HPDE6-E6E7 (cell line): ENCODE measurements around the gene FGF1.

Experiments used
- DNase-seq: peaks from one replicate; pipeline ENCODE4 v3.0.0; 2011; ENCODE audit warnings: missing footprints; ENCODE audit errors: extremely low spot score

FGF1 gene

DNA sequence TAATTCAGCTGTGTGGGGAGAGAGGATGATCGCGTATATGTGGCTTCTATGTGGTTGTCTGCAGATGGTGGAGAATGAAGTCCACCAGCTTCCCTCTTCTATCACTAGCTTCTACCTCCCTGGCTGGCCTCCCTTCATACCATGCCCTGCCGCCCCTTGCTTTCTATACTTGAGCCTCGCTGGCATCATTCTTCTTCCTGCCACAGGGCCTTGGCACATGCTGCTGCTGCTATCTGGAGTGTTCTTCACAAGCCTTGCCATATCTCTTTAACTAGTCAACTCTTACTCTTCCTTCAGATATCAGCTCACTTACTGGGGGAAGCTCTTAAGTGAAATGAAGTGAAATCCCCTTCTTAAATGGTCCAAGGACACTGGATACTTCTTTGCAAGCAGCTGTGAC lies 100.4 kb downstream of the FGF1 start:
- DNase-seq = no peak

DNA sequence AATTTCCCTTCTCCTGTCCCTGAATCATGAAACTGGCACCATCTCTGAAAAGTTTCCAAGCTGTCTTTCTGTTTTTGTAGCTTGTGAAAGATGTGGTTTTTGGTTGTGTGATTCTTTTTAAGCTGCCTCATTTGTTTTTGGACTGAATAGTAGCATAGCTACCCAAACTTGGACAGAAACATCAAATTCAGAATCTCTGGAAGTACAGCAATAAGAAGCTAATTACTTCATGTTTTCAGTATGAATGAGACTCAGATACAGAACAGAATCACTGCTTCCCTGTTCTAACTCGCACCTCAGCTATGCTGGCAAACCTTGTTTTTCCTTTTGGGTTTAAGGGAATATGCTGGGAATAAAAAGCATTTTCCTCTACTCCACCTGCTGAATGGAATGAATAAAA lies 101.0 kb downstream of the FGF1 start:
- DNase-seq = no peak

DNA sequence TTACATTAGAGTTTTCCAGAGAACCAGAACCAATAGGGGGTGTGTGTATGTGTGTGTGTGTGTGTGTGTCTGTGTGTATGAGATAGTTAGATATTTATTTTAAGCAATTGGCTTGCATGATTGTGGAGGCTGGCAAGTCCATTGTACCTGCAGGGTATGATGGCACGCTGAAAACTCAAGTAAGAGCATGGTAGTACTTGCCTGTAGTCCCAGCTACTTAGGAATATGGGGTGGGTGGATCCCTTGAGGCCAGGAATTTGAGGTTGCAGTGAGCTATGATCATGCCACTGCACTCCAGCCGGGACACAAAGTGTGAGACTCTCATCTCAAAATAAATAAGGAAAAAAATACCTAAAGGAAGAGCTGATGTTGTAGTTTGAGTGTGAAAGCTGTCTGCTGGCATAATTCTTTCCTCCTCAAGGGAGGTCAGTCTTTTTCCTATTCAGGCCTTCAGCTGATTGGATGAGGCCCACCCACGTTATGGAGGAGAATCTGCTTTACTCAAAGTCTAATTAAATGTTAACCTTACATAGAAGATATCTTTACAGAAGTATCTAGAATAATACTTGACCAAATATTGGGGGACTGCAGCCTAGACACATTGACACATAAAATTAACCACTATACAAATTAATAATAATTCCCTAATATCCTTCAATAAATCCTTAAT lies 107.6 kb downstream of the FGF1 start:
- no peak for DNase-seq

DNA sequence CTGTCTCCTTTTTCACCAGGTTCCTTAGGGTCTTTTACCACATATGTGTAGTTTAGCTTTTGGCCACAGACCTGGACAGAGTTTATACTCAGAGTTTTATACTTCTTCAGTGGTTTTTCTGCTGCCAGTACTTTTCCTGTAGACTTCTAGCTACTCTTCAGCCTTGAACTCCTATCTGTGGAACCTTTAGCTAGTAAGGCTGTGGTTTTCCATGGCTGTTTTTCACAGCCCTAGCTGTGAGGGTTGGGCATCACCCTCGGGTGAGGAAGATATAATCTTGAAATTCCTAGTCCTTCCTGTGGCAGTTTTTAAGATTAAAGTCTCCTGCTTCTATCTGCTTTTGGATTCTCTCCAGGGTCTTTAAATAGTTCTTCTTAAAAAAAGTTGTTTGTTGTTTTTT lies 109.1 kb downstream of the FGF1 start:
- no peak for DNase-seq

DNA sequence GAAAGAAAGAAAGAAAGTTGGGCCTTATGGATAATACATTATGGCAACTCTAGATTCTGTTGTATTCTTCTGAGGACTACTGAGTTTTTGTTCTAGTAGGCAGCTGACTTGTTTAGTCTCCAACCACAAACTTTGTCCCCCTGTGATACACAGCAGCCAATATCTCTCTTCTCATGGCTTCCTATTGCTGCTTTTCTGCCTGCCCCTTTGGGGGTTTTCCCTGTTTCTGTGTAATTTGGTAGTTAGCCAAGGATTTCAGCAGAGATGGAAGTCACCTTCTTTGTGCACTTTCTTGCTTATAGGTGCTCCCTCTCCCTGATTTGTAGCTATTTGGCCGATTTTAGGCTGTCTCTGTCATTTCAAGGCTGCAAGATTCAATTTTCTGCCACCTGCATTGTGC lies 109.6 kb downstream of the FGF1 start:
- DNase-seq = no peak

DNA sequence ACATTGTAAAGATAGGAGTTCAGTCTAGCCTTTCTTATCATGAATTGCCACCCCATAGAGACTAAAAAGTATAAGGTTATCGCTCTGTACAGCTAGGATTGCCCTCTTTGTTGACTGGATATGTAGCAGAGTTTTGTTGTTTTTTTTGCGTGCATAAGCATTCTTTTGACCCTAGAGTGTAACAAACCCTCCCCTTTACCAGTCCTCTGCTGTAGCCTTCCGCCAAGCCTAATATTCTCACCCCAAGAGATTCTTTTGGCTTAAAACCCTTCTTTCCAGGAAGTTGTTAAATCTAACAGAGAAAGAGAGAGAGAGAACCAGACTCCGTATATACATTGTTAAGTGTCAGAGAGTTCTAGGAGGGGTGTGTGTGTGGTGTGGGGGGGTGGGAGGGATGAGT lies 113.9 kb downstream of the FGF1 start:
- DNase-seq = no peak

DNA sequence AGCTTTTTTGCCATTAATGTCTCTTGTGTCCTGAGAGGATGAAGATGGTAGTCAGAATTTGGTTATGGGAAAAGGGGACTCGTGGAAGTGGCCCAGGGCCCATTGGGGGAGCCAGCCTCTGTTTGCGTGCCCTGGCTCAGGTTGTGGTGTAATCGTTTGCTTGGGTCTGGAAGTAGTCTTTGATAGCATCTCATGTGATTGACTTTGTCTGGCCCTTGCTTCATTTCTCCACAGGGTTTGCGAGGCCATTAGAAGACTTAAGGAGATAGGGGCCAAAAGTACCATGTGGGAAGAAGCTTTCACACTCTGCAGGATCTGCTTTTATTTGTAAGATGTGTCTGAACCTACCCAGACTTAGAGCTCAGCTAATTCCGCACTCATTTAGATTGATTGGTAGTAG lies 114.5 kb downstream of the FGF1 start:
- DNase-seq = no peak

DNA sequence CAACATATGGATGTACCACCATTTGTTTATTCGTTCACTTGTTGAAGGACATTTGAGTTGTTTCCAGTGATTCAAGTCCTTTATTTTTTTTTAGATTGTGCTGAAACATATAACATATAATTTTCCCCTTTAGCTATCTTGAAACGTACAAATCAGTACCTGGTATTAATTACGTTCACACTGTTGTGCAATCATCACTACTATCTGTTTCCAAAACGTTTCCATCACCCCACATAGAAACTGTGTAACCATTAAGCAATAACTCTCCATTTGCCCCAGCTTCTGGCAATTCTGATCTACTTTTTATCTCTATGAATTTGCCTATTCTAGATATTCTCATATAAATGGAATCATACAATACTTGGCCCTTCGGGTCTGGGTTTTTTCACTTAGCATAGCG lies 116.0 kb downstream of the FGF1 start:
- no peak for DNase-seq

DNA sequence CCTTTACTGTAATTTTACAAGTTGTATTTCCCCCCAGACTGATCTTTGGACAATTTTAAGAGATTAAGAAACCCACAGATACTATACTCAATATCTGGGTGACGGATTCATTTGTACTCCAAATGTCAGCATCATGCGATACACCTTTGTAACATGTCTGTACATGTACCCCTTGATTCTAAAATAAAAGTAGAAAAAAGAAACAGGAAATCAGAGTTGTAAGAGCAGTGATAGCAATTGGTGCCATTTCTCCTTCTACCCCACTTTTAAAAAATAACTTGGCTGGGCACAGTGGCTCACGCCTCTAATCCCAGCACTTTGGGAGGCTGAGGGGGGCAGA lies 116.9 kb downstream of the FGF1 start:
- DNase-seq = no peak

DNA sequence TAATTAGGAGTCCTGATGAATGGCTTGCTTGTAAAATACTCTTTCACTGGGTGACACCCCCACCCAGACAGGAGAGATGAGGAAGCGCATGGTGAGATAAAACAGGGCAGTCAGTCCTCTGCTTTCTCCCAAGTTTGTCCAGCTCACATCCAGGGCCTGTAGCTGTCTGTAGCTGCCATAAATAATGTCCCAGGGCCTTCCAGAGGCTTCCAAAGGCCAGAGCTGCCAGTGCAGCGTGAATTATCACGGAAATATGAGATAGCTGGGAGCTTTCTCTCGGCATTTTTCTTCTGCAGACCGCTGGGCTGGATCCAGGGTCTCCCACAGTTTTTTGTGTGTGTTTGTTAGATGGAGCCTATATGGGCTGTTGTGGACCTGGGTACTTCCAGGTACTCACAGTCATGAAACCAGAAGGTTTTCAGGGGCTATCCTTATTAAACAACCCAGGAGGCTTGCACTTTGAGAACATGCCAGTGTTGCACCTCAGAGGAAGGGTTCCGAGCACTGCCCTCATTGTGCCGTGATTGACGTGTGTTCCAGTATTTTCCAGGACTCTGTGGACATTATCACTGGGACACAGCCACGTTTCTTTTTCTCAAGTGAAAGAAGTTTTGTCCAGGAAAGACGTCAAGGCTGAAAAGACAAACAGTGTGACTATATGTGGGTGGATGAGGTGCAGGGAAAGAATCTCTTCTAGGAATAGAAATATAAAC lies 117.5 kb downstream of the FGF1 start:
- no peak for DNase-seq

DNA sequence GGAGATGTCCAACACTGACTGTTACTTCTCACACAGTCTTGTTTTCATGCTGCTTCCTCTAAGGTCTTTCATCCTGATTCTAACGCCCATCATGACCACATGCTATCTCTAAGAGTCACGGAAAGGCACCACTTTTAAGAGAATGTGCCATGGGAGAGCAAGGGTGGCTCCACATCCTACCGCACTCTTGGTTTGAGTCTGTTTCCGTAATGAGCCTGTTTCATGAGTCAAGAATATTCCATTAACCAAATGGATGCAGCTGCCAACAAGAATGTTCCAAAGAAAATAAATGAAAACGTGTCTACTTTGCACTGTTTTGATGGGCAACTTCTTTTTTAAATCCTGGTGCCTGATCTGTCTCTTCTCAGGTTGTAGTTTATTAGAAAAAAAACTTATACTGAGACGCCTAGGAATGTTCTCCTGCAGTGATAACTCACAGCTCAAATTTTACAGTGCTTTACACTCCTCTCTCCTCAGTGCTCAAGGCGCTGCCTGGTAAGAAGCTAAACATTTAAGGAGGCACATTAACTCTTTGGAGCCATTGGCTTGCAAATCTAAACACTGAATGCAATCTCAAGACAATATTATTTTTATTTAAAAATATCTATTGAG lies 124.3 kb downstream of the FGF1 start:
- DNase-seq = no peak

DNA sequence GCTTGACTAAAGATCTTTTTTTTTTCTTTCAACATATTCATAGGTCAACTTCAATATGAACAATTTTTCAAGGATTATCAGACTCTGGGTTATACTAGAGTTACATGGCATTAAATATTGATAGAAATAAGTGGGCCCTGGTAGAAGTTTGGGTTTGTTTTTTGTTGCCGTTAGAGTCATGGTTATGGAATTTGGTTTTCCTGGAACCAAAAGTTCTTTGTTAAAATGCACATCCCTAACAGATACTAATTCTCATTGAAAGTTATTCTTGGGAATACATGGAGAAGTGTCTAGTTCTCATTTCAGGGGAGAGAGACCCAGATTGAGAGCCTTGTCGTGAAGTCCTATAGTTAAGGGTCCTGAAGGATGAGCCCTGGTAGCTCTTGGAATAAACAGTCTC lies 124.9 kb downstream of the FGF1 start:
- no peak for DNase-seq

DNA sequence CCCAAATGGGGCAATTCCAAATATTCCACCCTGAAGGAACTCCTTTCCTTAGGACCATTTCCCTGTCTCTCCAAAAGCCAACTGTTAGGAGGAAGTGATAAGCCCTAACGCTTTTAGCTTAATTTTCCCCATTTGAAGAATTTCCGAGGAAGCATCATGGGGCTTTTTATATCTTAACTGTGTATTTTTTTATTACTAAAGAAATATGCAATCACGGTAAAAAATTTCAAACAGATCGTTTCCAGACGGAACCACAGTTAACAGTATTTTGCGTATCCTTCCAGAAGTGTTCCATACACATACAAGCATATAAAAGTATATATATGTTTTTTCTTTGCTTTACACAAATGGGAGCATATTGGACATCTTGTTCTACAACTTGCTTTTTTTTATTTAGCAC lies 133.8 kb downstream of the FGF1 start:
- DNase-seq = no peak

DNA sequence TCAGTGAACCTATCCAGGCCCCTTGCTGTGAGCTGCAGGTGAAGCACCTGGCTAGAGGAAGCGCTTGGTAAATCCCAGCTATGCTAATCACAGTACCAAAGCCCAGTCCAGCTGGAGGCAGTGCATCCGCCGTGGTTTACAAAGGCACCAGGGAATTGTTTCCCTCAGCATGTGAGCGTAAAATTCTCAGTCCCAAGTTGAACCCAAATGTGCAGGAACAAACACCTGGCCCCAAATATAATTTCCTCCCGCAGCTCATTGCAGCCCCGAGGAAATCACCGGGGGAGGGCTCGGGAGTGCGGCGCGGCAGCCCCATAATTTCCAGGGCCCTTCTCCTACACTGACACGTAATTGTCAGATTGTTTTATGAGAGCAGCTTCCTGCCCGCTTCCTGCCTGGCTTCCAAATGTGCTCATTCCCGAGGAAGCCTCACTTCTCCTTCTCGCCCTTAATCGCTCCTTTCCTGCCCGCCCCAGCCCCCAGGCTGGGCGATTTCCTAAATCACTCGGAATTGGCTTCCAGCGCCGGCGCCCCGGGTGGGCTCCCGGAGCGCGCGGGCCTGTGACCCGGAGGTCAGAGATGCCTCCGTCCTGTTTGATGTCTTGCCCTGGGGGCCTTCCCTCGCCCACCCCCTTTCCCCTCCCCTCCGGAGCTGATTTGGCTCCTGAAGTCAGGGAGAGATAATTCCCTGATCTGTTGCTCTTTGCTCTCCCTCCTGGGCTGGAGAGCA lies 134.4 kb downstream of the FGF1 start:
- no peak for DNase-seq

DNA sequence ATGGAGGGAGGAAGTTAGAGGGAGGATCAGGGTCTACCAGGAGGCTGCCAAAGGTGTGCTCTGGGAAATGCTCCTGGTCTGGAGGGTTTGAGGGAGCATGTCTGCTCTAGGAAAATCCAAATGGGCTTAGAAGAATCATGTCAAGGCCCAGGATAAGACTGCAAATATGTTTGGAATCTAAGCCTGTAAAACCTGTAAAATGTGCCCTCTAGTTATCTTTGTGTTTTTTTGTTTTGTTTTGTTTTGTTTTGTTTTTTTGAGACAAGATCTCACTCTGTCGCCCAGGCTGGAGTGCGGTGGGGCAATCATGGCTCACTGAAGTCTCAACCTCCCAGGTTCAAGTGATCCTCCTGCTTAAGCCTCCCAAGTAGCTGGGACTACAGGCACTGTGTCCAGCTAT lies 135.4 kb downstream of the FGF1 start:
- no peak for DNase-seq

DNA sequence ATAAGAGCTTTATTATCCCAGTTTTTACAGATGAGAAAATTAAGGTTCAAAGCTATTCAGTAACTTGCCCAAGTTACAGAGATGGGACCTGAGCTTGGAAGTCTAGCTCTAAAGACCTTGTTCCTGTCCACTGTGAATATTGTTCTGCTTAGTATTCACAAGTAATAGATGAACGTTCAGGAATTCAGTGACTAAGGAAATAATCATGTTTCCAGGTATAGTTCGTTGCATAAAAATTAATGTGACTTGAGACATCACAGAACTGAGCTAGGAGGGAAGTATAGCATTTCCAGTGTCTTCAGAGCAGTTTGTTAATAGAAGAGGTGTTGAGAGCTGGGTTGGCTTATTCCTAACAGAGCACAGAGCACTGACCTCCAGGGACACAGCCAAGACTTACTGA lies 136.1 kb downstream of the FGF1 start:
- no peak for DNase-seq

DNA sequence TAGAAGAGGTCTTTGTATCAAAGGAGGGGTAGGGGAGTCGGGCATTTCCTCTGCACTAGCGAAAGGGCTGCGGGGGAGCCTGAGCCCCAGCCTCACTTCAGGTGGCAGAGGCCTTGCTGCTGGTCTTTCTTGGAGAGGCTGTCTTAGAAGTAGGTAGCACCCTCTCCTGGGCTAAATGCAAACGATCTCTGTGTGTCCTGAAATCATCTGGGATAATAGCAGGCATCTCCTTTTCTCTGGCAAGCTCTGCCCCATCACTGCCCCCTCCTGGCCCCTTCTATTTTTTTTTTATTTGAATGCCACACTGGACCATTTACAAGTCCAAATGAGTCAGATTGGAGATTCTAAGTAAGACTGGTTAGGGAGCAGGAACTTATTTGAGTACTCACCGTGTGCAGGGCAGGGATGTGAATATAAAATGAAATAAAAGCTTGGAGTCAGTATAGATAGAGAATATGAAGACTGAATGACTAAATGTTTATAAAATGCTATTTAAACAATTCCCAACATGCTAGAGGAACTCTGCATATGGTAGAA lies 137.1 kb downstream of the FGF1 start:
- DNase-seq = peak; percentile 89

DNA sequence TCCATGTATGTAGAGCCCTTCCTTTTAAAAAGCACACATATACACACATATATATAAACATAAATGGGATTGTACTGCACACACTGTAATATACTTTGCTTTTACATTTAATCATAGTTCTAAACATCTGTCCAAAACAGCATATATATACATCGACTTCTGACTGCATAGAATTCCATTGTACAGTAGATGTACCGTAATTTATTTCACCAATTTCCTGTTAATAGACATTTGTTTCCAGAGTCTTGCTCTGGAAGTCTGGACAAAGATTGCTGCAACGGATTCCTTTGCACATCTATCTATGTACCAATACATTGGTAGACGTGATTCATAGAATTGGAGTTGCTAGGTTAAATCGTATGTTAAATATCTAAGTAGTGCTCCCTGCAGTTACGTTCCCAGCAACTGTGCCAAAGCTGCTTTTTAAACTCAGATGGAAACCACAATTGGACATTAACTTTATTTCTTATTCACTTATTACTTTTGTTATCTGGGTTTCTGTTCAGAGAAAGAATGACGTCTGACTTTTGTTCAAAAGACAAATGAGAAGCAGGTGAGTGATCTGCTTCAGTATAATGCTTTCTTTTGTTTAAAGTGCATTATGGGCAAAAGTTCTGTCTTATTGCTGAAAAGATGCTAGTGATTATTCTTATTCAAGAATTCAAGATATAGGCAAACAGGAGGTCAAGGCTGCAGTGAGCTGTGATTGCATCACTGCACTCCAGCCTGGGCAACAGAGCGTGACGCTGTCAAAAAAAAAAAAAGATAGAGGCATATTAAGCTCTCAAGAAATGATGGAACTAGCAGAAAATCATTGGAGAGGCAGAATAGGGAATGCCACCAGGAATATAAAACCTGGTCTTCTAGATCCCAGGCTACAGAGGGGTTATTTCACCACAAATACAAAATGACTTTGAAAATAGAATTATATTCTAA lies 138.2 kb downstream of the FGF1 start:
- no peak for DNase-seq

DNA sequence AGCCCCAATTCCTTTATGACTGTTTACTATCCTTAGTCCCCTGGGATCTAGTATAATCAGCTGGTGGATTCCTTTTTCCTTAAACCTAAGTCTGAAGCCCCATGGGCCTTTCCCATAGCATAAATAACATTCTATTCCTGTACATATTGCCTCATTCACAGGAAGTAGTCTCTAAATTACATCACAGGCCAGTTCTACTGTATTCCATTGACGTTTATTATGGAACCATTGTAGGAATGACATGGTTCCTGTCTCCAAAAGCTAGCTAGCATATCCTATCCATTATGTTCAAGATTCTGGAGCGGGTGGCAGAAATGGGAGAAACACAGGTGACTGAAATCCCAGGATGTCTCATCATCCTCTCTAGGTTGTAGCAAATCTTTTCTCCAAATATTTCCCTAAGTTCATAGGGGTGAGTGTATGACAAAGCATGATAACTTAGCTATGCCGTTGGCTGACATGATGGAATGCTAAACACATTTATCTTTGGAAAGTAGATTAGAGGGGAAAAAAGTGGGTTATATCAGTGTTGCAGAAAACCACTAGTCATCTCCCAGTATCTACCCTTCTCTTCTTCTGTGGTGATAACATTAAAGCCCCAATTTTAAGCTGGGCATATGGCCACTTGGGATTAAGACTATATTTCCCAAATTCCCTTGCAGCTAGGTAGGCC lies 140.1 kb downstream of the FGF1 start:
- DNase-seq = no peak

DNA sequence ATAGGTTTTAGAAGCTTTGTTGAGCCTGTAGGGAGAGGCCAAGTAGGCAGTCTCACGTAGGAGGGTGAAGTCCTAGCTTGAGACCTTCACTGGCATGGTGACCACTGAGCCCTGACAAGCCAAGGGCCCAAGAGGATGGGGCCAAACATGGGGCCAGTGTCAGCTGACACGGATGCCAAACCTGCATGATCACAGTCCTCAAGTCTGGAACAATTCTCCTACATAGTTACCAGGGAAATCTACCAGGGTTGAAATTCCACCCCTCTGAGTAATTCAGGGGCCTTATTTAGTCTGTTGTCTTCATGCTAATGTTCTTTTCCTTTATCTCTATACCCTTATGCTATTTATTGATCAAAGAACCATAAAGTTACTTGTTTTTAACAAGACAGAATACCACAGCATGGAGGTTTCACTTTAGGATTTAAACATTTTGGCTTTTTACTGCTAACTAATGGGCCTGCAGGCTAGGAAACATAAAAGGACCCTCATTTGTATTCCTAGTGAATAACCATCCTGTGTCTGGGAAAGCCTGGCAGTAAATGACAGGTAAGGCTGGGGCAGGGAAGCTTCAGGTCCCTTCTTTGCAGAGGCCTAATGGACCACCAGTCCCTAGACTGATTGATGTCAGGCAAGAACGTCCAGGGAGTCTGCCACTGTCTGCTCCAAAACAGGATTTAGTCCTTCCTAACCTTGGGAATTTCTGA lies 140.8 kb downstream of the FGF1 start:
- no peak for DNase-seq
